ENCODE results near the gene ALOX5.
"Not testable (repeated sequence)": the region's sequence is repeated elsewhere in the genome, so short reads cannot be mapped to it uniquely, and the experiment has no call there.

ALOX5 gene

GRCh38 chr10:45374350-45375052 is 485 bp downstream of the ALOX5 start:
- DNase-seq (ENCODE audit: low read depth in 2 of 2): no peak

- DNase-seq (ENCODE audit: low read depth in 2 of 2): no peak
These were observed 1.1 kb downstream of the ALOX5 start for GRCh38 chr10:45375101-45375500.

GRCh38 chr10:45375716-45376231 is 1.8 kb downstream of the ALOX5 start:
- no peak for DNase-seq (ENCODE audit: low read depth in 2 of 2)

- DNase-seq (ENCODE audit: low read depth in 2 of 2): no peak
These were observed 2.4 kb downstream of the ALOX5 start for GRCh38 chr10:45376371-45376801.

GRCh38 chr10:45377321-45377720 is 3.3 kb downstream of the ALOX5 start:
- no peak for DNase-seq (ENCODE audit: low read depth in 2 of 2)

- DNase-seq (ENCODE audit: low read depth in 2 of 2): no peak
These were observed 3.8 kb downstream of the ALOX5 start for GRCh38 chr10:45377858-45378257.

GRCh38 chr10:45378914-45379726 is 5.1 kb downstream of the ALOX5 start:
- no peak for DNase-seq (ENCODE audit: low read depth in 2 of 2)

GRCh38 chr10:45379891-45380540 is 6.0 kb downstream of the ALOX5 start:
- no peak for DNase-seq (ENCODE audit: low read depth in 2 of 2)

- no peak for DNase-seq (ENCODE audit: low read depth in 2 of 2)
These were observed 7.0 kb downstream of the ALOX5 start for GRCh38 chr10:45380903-45381620.

GRCh38 chr10:45382591-45382990 is 8.6 kb downstream of the ALOX5 start:
- DNase-seq (ENCODE audit: low read depth in 2 of 2): no peak

- DNase-seq (ENCODE audit: low read depth in 2 of 2): no peak
These were observed 9.8 kb downstream of the ALOX5 start for GRCh38 chr10:45383682-45384330.

GRCh38 chr10:45386657-45387056 is 12.6 kb downstream of the ALOX5 start:
- DNase-seq (ENCODE audit: low read depth in 2 of 2): no peak

- DNase-seq (ENCODE audit: low read depth in 2 of 2): no peak
These were observed 13.3 kb downstream of the ALOX5 start for GRCh38 chr10:45387096-45387893.

- not testable (repeated sequence) for DNase-seq (ENCODE audit: low read depth in 2 of 2)
These were observed 15.7 kb downstream of the ALOX5 start for GRCh38 chr10:45389671-45390070.

GRCh38 chr10:45391636-45392035 is 17.6 kb downstream of the ALOX5 start:
- not testable (repeated sequence) for DNase-seq (ENCODE audit: low read depth in 2 of 2)

- DNase-seq (ENCODE audit: low read depth in 2 of 2): no peak
These were observed 21.5 kb downstream of the ALOX5 start for GRCh38 chr10:45395554-45395953.

GRCh38 chr10:45398595-45398994 is 24.6 kb downstream of the ALOX5 start:
- no peak for DNase-seq (ENCODE audit: low read depth in 2 of 2)

GRCh38 chr10:45399113-45399512 is 25.1 kb downstream of the ALOX5 start:
- no peak for DNase-seq (ENCODE audit: low read depth in 2 of 2)

GRCh38 chr10:45403151-45403550 is 29.1 kb downstream of the ALOX5 start:
- no peak for DNase-seq (ENCODE audit: low read depth in 2 of 2)

GRCh38 chr10:45404087-45404769 is 30.2 kb downstream of the ALOX5 start:
- no peak for DNase-seq (ENCODE audit: low read depth in 2 of 2)

All from stimulated activated CD4-positive, alpha-beta T cell treated with anti-CD3 and anti-CD28 coated beads, Interleukin-12 subunit alpha, Interleukin-12 subunit beta, amount 100 ng/mL, for 24 hours (primary cell).